Activated T-helper 1 cell treated with anti-CD3 and anti-CD28 coated beads, Interleukin-2, amount 50 U/mL, for 16 hours (primary cell): Measurements from ENCODE around the gene ZNF414.

ENCODE experiments used
- DNase-seq, 2 donors: peaks; one replicate each; pipeline ENCODE4 v3.0.0-alpha.2; 2020; ENCODE audit warnings: low read depth in 1 of 2, low spot score in 1 of 2

ZNF414 gene

GRCh38 chr19:8468761-8469373 lies 45.1 kb downstream of the ZNF414 start:
- DNase-seq = no peak

- DNase-seq = no peak
Observed at GRCh38 chr19:8468124-8468523, 45.8 kb downstream of the ZNF414 start.

- no peak for DNase-seq
Observed at GRCh38 chr19:8466018-8466417, 47.9 kb downstream of the ZNF414 start.

GRCh38 chr19:8463365-8463764 lies 50.6 kb downstream of the ZNF414 start:
- no peak for DNase-seq

- DNase-seq = no peak
Observed at GRCh38 chr19:8462571-8462970, 51.4 kb downstream of the ZNF414 start.

- no peak for DNase-seq
Observed at GRCh38 chr19:8461891-8462290, 52.1 kb downstream of the ZNF414 start.

GRCh38 chr19:8461376-8461775 lies 52.6 kb downstream of the ZNF414 start:
- no peak for DNase-seq

- DNase-seq = no peak
Observed at GRCh38 chr19:8460516-8461298, 53.3 kb downstream of the ZNF414 start.
